ENCODE measurements around the gene NIPA2.

The NIPA2 gene

DNA sequence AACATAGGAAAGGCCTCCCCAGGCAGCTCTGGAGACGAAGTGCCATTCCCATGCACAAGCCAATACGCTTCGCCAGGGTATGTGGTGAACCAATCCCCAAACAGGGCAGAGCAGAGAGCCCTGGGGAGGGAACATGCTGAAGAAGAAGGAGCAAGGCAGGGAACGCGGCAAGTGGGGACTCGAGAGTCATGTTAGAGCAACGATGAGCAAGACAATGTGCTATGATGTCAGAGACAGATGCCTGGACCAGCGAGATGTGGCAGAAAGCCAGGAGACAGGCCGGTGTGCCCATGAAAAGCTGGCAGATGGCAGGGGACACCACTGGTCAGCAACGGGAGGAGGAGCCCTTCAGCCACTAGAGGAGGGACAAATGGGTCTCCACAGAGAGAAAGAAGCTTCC is 39.6 kb downstream of the NIPA2 start:
- TF ChIP-seq GATA2 (IDR thresholded peaks at IDR 0.05; ENCODE audit: low read depth, low read length), result no peak
- no peak for TF ChIP-seq GATA3 (IDR thresholded peaks at IDR 0.05; ENCODE audit: low read depth, low read length)

DNA sequence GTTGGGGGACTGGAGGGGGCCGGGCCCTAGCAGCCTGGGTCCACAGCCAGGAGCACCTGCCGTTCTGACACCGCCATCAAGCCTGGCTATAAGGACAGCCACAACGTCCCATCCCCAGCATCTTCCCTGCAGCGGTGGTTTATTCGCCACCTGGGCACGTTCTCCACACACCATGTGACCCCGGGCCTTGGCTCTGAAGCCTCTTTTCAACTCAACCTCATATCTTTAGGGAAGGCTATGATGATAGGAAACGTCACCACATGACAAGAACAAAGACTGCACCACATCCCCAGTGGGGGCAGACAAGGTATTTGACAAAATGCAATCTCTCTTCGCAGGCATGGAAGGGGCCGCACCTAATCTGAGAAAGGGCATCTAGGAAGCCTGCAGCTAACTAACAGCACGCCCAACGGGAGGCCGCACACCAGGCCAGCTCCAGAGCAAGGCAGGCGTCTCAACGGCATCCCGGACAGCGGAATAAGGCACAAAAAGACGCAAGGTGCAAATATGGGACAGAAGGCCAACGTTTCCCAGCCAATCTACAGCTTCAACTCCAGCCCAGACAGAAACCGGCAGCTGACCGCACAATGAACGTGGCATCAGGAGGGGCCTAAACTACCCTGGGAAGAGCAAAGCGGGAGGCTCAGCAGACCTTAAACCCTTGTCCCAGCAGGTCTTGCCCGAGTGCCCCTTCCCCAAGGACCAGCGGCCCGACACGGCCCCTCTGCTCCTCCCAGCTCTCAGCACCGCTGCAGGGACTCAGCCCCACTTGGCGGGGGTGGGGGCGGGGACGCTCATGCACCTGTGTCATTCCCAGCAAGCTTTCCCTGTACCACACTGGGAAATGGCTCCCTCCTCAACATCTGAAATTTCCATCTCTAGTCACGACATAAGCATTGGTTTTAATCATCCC is 41.9 kb downstream of the NIPA2 start:
- TF ChIP-seq GATA3 (IDR thresholded peaks at IDR 0.05; ENCODE audit: low read depth, low read length) (no peak), GATA2 (IDR thresholded peaks at IDR 0.05; ENCODE audit: low read depth, low read length) (no peak)

GRCh38 chr15:22880981-22881738 is 42.7 kb downstream of the NIPA2 start:
- no peak for TF ChIP-seq GATA3 (IDR thresholded peaks at IDR 0.05; ENCODE audit: low read depth, low read length)
- no peak for TF ChIP-seq GATA2 (IDR thresholded peaks at IDR 0.05; ENCODE audit: low read depth, low read length)

- TF ChIP-seq GATA3 (IDR thresholded peaks at IDR 0.05; ENCODE audit: low read depth, low read length), result no peak
- no peak for TF ChIP-seq GATA2 (IDR thresholded peaks at IDR 0.05; ENCODE audit: low read depth, low read length)
Measured at GRCh38 chr15:22881739-22882440, 43.4 kb downstream of the NIPA2 start.

DNA sequence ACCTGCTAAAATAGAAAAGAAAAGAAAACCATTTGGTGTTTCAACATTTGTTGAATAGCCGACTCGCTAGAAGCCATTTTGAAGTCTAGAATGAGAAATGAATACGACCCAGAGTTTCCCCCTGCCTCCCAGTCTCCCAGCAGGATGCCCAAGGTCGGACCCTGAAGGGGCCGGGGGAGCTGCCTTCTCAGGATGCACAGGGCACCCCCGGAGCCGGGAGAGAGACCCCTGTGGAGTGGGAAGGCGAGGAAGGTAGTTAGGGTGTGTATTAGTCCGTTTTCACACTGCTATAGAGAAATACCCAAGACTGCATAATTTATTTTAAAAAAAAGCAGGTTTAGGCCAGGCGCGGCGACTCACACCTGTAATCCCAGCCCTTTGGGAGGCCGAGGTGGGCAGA is 44.7 kb downstream of the NIPA2 start:
- TF ChIP-seq GATA3 (IDR thresholded peaks at IDR 0.05; ENCODE audit: low read depth, low read length), result no peak
- TF ChIP-seq GATA2 (IDR thresholded peaks at IDR 0.05; ENCODE audit: low read depth, low read length), result no peak

DNA sequence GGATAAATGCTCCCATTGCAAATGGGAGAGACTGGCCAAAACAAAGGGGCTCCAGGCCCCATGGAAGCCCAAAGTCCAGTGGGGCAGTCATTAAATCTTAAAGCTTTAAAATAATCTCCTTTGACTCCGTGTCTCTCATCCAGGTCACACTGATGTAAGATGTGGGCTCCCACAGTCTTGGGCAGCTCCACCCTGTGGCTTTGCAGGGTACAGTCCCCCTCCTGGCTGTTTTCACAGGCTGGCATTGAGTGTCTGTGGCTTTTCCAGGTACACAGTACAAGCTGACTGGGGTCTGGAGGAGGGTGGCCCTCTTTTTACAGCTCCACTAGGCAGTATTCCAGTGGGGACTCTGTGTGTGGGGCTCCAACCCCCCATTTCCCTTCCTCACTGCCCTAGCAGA is 45.9 kb downstream of the NIPA2 start:
- TF ChIP-seq GATA2 (IDR thresholded peaks at IDR 0.05; ENCODE audit: low read depth, low read length) (no peak), GATA3 (IDR thresholded peaks at IDR 0.05; ENCODE audit: low read depth, low read length) (no peak)

GRCh38 chr15:22885120-22885519 is 46.7 kb downstream of the NIPA2 start:
- TF ChIP-seq GATA3 (IDR thresholded peaks at IDR 0.05; ENCODE audit: low read depth, low read length) (no peak), GATA2 (IDR thresholded peaks at IDR 0.05; ENCODE audit: low read depth, low read length) (no peak)

GRCh38 chr15:22887157-22887951 is 48.9 kb downstream of the NIPA2 start:
- TF ChIP-seq GATA3 (IDR thresholded peaks at IDR 0.05; ENCODE audit: low read depth, low read length) (no peak), GATA2 (IDR thresholded peaks at IDR 0.05; ENCODE audit: low read depth, low read length) (no peak)

GRCh38 chr15:22888120-22888859 is 49.8 kb downstream of the NIPA2 start:
- TF ChIP-seq GATA3 (IDR thresholded peaks at IDR 0.05; ENCODE audit: low read depth, low read length), result no peak
- no peak for TF ChIP-seq GATA2 (IDR thresholded peaks at IDR 0.05; ENCODE audit: low read depth, low read length)

DNA sequence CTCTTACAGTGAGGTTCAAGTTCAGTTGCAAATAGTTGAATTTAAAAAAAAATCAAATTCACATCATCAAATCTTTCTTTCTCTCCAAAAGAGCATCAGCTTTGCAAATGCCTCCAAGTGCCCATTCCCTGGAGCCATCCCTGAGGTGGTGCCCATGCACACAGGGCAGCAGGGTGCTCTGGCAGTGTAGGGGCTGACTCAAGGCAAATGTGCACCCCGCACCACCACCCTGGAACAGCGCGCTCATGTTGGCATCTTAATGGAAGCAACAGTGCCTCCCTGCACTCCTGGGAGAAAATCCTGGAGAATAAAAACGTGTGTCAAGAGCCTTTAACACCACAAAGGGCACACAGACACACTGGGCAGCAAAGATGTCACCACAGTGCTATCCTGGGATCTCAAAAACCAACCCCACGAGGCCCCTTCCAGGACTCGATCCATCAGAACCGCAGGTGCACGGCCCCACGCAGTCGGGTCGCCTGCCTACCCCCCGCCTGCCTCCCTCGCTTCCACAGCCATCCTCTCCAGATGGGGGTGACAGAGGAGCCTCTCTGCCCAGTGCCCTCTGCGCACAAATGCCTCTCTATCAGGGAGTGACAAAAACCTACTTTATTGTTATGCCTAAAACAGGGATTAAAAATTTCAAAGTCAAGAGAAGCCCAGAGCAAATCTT is 50.8 kb downstream of the NIPA2 start:
- TF ChIP-seq GATA2 (IDR thresholded peaks at IDR 0.05; ENCODE audit: low read depth, low read length) (no peak), GATA3 (IDR thresholded peaks at IDR 0.05; ENCODE audit: low read depth, low read length) (no peak)

- TF ChIP-seq GATA3 (IDR thresholded peaks at IDR 0.05; ENCODE audit: low read depth, low read length) (no peak), GATA2 (IDR thresholded peaks at IDR 0.05; ENCODE audit: low read depth, low read length) (no peak)
Measured at GRCh38 chr15:22890296-22890695, 51.8 kb downstream of the NIPA2 start.

DNA sequence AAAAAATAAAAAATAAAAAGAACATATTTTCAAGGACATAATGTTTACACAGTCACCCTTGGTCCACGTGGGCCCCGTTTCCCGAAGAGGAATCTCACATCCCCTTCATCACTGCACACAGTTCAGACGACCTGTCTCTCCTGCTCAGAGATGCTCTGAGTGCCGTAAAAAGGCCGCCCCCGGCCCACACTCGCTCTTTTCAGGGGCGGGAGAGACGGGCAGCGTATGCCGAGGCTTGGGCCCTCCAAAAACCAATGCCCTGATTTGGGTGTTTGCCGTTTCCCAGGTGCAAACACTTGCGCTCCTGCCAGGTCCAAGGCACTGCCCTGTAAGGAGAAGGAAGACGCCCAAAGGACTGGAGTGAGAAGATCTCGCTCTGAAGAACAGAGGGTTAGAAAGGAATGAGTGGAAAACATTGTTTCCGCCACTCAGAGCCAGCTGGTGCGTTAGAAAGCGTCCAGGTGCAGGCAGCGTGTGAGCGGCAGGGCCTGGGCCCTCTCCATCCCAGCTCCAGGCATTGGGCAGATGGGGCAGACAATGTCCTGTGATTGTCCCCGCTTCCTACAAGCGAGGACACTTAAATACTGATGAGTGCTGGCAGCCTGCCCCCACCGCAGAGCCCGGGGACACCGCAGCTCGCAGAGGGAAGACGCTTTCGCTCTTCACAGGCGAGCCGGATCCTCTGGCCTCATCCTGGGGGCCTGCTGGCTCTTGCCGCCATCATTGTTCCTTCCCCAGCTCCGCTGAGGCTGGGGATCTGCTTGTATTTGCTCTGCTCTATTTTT is 53.2 kb downstream of the NIPA2 start:
- TF ChIP-seq GATA3 (IDR thresholded peaks at IDR 0.05; ENCODE audit: low read depth, low read length) (no peak), GATA2 (IDR thresholded peaks at IDR 0.05; ENCODE audit: low read depth, low read length) (no peak)

All from SH-SY5Y (cell line).